HG03045 (cell line): Measurements from ENCODE around the gene POU2F1.

ENCODE experiments used
- ATAC-seq: cut with Tn5 transposase; IDR thresholded peaks from one replicate; pipeline ENCODE4 v1.9.1; 2021; ENCODE audit warnings: mild to moderate bottlenecking, moderate library complexity; ENCODE audit not compliant: unreplicated experiment

Gene POU2F1

GRCh38 chr1:167270349-167271092 lies 49.8 kb downstream of the POU2F1 start:
- no peak for ATAC-seq

GRCh38 chr1:167272369-167272957 lies 51.8 kb downstream of the POU2F1 start:
- no peak for ATAC-seq

- ATAC-seq = no peak
Measured at GRCh38 chr1:167273027-167273800, 52.5 kb downstream of the POU2F1 start.

GRCh38 chr1:167274061-167274460 lies 53.4 kb downstream of the POU2F1 start:
- ATAC-seq = no peak

GRCh38 chr1:167276969-167277368 lies 56.3 kb downstream of the POU2F1 start:
- ATAC-seq = peak; percentile 89

GRCh38 chr1:167278497-167278896 lies 57.8 kb downstream of the POU2F1 start:
- ATAC-seq = no peak

- ATAC-seq = no peak
Measured at GRCh38 chr1:167280912-167281311, 60.2 kb downstream of the POU2F1 start.

GRCh38 chr1:167288390-167289074 lies 67.8 kb downstream of the POU2F1 start:
- no peak for ATAC-seq

- no peak for ATAC-seq
Measured at GRCh38 chr1:167289075-167289442, 68.4 kb downstream of the POU2F1 start.

GRCh38 chr1:167289966-167290365 lies 69.3 kb downstream of the POU2F1 start:
- no peak for ATAC-seq

GRCh38 chr1:167291539-167292185 lies 71.0 kb downstream of the POU2F1 start:
- ATAC-seq = no peak

- ATAC-seq = no peak
Measured at GRCh38 chr1:167292216-167292615, 71.5 kb downstream of the POU2F1 start.

GRCh38 chr1:167293057-167293456 lies 72.4 kb downstream of the POU2F1 start:
- no peak for ATAC-seq

GRCh38 chr1:167294528-167294927 lies 73.8 kb downstream of the POU2F1 start:
- no peak for ATAC-seq

- ATAC-seq = no peak
Measured at GRCh38 chr1:167297222-167298214, 76.8 kb downstream of the POU2F1 start.

GRCh38 chr1:167298325-167298724 lies 77.6 kb downstream of the POU2F1 start:
- no peak for ATAC-seq

- no peak for ATAC-seq
Measured at GRCh38 chr1:167301355-167301754, 80.7 kb downstream of the POU2F1 start.

GRCh38 chr1:167304165-167304564 lies 83.5 kb downstream of the POU2F1 start:
- ATAC-seq = no peak

GRCh38 chr1:167305059-167305705 lies 84.5 kb downstream of the POU2F1 start:
- ATAC-seq = no peak
